NCI-H2227 (cell line): ENCODE data around the gene P3H3.

Experiments
- DNase-seq: peaks from one replicate; lab custom pipeline; 2025; ENCODE audit not compliant: unreplicated experiment; lab: John Stamatoyannopoulos, UW

The P3H3 gene

DNA sequence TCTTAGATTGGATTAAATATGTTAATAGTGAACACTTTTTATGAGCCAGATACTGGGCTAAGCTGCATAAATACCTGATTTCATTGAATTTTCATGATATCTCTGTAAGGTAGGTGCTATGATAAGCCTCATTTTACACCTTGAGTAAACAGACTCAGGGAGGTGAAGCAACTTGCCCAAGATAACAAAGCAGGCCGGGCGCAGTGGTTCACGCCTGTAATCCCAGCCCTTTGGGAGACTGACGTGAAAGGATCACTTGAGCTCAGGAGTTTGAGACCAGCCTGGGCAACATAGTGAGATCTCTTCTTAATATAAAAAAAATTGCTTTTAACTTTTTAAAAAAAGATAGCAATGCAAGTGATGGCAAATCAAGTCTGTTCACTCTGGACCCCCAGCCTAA lies 13.9 kb downstream of the P3H3 start:
- DNase-seq: no peak

DNA sequence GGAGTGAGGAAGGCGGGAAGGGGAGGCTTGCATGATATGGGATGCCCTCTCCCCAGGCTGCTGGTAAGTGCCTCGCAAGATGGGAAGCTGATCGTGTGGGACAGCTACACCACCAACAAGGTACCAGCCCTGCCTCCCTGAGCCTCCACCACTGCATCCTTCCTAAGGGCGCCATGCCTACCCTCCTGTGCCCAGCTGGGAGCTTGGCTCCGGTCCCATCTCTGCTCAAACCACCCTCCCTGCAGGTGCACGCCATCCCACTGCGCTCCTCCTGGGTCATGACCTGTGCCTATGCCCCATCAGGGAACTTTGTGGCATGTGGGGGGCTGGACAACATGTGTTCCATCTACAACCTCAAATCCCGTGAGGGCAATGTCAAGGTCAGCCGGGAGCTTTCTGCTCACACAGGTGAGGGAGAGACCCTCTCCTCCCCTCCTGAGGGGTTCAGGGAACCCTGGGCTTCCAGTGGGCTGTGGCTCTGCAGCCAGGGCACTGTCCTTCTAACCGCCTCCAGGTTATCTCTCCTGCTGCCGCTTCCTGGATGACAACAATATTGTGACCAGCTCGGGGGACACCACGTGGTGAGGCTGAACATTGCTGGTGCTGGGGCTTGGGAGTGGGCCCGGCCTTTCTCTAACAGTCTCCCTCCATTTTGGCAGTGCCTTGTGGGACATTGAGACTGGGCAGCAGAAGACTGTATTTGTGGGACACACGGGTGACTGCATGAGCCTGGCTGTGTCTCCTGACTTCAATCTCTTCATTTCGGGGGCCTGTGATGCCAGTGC lies 15.1 kb downstream of the P3H3 start:
- DNase-seq: no peak

DNA sequence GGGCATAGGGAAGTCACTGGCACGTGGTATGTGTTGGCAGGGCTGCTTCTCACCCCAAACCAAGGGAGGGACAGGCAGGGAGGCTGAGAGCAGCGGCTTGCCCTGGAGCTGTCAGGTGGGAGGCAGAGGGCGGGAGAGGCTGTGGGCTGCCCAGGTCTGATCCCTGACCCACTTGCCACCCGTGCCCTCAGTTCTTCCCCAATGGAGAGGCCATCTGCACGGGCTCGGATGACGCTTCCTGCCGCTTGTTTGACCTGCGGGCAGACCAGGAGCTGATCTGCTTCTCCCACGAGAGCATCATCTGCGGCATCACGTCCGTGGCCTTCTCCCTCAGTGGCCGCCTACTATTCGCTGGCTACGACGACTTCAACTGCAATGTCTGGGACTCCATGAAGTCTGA lies 17.2 kb downstream of the P3H3 start:
- no peak for DNase-seq

DNA sequence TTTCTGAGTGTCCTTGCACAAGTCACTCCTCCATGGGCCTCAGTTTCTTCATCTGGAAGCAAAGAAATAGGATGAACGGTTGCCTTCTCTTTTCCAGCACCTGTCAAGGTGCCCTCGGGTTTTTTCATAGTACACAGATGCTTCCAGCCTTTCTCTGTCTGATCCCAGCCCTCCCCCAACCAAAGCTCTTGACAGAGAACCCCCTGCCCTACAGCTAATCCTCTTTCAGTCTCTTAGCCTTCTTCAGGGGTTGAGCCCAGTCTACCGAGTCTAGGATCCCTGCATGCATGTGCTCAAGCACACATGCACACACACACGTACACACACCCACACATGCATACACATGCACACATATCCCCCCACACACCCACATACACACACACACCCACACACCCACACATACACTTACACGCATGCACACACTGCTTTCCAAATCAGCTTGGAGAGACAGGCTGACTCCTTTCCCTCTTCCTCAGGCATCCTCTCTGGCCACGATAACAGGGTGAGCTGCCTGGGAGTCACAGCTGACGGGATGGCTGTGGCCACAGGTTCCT lies 18.2 kb downstream of the P3H3 start:
- no peak for DNase-seq

DNA sequence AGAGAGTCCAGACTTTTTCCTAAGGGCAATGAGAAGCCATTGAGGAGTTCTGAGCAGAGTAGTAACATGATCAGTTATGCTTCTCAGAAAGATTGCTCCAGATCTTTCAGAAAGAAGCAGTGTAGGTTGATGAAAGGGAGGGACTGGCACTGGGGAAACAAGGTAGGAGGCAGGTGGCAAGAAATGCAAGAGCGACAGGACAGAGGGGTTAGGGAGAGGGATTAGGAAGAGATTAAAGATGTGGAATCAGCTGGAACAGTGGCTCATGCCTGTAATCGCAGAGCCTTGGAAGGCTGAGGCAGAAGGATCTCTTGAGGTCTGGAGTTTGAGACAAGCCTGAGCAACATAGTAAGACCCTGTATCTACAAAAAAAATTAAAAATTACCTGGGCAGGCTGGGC lies 19.5 kb downstream of the P3H3 start:
- DNase-seq: no peak

DNA sequence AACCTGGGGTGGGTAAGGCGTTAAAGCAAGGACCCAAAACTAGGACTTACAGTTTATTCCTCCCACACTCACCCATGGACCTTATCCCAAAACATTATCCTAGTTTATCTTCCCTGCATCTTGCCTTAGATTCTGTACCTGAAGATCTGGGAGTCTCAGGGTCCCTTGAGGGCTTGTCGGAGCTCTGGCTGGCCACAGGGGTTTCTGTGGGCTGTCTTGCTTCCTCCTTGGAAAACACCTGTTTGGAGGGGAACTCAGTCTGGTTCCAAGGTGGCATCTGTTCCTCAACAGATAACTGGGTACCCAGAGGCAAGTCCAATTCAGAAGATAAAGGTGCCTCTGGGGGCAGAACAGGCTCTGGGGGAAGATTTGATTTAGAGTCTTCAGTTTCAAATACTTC lies 21.2 kb downstream of the P3H3 start:
- DNase-seq: no peak

DNA sequence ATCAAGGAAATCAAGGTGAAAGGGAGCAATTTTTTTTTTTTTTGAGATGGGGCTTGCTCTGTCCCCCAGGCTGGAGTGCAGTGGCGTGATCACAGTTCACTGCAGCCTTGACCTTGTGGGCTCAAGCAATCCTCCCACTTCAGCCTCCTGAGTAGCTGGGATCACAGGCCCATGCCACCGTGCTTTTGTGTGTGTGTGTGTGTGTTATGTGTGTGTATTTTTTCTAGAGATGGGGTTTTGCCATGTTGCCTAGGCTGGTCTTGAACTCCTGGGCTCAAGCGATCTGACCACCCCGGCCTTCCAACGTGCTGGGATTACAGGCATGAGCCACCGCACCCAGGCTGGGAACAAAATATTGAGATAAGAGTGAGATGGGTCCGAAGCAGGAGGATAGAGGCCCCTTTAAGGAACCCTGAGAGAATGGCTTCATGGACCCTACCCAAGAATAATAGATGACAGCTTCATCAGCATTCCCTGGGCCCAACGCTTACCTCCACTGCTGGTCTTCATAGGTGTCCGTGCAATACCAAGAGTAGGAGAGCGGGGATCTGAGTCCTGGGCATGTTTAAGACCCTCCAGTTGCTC lies 21.9 kb downstream of the P3H3 start:
- DNase-seq: no peak

DNA sequence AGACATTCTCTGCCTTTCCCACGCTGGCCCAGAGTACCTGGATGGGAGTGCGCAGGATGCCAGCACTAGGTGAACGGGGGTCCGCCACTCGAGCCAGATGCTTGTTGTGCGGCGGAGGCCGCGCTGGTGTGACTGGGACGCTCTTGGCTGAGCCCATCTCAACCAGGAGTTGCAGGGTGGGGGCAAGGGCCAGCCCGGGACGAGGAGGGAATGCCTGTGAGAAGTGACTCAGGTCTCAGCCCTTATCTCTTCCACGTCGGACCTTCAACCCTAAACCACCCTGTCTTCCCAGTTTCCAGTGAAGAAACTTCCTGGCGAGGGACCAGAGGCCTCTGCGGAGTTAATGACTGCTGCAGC lies 22.6 kb downstream of the P3H3 start:
- DNase-seq: no peak

DNA sequence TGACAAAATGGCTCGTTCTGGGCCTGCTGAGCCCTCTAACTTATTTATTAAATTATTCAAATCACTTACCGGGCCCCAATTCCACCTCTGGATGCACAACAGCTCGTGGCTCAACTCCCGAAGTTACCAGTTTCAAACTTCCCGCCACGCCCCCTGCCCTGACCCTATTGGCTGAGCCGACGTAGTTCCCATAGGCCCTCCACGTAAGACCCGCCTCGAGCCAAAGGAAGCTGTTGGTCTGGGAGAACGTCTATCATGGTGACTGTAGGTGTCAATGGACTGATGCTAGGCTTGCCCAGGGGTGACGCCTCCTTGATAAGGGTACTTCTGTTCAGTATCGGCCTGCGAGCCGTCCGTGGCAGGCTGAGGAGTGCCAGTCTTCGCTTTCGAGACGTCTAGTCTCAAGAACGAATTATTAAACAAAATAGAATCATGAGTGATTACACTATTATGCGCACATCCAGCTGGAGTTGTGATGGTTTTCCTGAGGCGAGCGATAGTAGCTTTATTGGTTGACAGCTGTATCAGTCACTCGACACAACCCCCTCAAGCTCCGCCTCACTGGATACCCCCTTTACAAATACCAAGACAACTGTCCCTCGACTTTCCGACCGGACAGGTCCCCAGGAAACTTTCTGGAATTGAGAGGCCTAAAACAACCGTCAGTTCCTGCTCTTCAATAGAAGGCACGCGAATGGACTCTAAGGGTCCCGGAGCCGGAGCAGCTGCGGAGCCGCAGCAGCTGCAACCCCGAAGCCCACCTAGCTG lies 23.1 kb downstream of the P3H3 start, which contains the start of gene CDCA3:
Gene CDCA3 (minus strand): TSS at position 134 of the 768 bp plus-strand sequence. CDS start 334 bp downstream, outside the sequence.
- peak; percentile 95 for DNase-seq

DNA sequence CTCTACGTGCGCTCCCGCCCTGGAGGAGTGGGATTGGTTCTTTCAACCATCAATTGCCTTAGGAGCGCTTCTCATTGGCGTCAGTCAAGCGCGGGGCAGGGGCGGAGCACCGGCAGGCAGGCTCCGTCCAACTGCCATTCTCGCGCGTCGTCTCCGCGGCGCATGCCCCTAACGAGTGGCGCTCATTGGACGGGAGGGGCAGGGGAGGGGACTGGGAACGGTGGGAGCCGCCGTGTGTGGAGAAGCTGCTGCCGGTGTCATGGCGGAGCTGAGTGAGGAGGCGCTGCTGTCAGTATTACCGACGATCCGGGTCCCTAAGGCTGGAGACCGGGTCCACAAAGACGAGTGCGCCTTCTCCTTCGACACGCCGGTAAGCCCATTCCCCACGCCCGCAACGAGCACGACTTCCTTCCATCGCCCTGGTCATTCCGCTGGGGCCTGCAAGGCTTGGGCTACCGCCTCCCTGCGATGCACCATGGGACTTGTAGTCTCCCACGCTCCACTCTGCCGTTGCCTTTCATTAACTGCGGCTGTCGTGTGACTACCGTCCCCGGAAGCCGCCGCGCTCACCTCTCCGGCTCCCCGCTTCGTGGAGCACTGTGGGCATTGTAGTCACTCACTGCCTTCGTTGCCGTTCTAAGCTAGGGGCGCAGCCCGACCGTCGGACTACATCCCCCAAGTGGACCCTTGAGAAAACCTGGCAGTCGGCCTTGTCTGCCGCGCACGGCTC lies 23.9 kb downstream of the P3H3 start, which contains the start of gene USP5:
Gene USP5 (plus strand): TSS at position 230 of the 730 bp plus-strand sequence. CDS start 30 bp downstream, at position 260.
- DNase-seq: peak; percentile 98

DNA sequence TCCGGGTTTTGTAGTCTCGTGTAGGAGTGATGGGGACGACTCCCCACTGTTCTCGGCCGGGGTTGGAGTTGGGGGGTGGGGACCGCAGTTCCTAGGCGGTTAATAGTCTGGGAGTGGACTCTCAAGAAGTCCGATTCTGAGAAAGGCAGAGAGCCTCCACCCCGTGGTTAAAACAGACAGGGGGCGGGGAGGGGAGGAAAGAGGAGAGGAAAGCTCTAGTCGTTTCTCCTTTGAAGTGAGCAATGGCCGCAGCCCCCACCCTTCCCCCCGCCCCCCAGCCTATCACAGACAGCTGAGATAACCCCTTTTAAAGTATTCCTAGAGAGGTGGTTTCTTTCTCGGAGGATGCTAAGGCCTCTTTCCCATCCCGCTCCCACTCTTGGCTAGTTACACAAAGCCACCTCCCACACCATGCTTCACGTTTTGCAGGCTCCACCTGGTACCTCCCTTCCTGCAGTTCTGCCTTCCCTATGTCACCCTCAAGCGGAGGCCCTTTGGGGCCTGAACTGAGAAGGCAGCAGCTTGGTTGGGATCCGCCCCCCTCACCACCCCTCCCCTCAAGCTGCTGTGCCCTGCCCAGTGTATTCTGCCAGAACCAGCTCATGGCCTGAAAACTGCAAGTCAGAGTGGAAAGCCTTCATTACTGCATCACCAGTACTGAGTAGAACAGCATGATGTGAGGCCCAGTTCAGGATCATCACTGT lies 24.6 kb downstream of the P3H3 start:
- DNase-seq: peak; percentile 63

DNA sequence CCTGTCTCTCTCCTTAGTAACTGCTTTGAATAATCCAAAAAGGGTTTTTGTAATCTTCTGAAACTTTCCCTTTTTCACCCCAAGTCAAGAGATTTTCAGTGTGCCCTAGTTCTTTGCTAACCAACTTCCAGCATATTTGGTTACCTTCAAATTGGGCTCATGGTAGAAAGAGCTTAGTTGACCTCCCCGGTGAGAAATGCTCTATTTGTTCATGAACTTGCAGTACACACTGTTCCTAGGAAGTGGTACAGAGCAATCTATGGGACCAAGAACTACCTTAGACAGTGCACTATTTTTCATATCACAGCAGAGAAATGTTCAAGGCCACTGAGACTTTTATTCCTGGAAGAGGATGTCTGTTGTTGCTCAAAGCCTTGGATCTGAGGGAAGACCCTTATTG lies 25.4 kb downstream of the P3H3 start:
- no peak for DNase-seq

DNA sequence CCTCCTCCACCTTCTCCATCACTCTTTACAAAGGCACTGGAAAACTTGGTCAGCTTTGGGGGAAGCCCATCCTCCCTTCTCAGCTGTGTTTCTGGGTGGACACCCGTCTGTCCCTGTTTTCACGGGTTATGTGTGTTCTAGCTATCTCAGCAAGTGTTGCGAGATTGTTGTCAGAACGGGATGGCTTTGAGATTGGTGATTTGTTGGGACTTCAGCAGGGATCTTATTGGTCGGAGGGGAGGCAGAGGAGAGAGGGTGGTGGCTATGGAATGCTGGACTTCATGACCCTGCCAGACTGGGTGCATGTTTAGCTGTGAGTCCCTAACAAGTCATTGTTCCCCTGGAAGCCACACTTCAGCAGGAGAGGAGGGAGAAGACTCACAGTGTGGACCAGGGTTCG lies 25.8 kb downstream of the P3H3 start:
- no peak for DNase-seq

DNA sequence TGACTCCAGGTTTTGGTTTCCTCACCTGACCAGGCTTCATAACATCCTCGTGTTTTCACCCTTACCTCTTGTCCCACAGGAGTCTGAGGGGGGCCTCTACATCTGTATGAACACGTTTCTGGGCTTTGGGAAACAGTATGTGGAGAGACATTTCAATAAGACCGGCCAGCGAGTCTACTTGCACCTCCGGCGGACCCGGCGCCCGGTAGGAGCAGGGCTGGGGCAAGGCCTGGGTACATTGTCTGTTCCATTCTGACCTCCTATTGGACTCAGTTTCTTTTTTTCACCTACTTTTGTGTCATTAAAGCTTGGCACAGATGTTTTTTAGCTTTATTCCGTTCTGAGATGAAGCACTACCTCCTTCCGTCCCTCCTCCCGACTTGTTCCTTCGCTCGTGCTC lies 27.1 kb downstream of the P3H3 start:
- DNase-seq: no peak

DNA sequence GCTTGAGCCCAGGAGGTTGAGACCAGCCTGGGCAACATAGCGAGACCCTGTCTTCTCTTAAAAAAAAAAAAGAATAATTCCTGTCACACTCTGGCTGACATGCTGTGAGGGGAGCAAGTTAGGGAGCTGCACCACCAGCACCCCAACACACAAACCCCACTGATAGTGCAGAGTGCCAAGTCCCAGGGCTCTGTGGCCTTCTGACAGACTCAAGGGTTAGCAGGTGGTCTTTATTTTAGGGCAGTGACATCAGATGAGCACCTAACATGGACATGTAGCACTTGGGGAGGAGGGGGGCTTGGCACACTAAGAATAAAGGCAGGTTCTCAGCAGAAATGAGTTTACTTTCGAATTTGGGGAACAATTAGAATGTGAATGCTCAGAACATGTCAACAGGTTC lies 30.6 kb downstream of the P3H3 start:
- DNase-seq: no peak

DNA sequence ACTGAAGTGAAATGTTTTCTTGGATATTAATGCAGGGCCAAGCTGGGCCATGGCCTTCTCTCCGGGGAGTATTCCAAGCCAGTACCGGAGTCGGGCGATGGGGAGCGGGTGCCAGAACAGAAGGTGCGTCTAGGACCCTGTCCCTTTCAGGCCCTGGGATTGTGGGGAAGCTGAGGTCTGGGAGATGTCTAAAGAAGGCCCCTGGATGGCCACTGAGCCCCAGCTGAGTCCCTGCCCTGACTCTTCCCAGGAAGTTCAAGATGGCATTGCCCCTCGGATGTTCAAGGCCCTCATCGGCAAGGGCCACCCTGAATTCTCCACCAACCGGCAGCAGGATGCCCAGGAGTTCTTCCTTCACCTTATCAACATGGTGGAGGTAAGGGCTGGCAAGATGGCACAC lies 31.9 kb downstream of the P3H3 start:
- no peak for DNase-seq

DNA sequence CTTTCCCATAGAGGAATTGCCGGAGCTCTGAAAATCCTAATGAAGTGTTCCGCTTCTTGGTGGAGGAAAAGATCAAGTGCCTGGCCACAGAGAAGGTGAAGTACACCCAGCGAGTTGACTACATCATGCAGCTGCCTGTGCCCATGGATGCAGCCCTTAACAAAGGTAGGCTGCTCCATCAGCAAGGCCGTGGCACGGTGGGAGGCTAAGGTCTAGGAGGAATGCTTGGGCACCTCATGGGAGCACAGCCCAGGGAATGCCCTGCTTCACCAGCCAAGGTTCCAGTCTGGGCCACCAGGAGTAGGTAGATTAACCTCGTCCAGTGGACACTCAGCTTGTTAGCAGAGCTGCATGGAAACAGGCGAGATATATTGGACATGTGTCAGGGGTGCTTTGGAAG lies 32.7 kb downstream of the P3H3 start:
- DNase-seq: no peak

DNA sequence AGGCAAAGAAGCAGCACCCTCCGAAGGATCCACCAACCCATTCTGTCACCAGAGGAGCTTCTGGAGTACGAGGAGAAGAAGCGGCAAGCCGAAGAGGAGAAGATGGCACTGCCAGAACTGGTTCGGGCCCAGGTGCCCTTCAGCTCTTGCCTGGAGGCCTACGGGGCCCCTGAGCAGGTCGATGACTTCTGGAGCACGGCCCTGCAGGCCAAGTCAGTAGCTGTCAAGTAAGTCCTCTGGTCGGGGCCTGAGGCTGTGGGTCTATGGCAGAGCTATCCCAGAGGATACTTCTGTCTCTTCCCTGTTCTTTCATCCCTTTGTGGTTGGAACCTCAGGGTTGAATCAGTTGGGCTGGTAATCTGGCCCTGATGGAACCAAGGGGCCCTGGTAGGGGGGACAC lies 33.2 kb downstream of the P3H3 start:
- no peak for DNase-seq

DNA sequence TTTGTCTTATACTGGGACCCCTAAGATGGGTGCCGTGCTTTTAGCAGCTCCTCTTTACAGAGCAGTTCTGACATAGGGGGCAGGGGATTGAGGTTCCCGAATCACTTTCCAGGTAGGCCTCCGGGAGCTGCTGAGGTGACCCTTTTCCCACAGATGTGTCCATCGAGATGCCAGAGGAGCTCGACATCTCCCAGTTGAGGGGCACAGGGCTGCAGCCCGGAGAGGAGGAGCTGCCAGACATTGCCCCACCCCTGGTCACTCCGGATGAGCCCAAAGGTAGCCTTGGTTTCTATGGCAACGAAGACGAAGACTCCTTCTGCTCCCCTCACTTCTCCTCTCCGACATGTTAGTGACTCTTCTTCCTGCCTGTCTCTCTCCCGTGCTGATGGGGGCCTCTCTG lies 34.8 kb downstream of the P3H3 start:
- no peak for DNase-seq

DNA sequence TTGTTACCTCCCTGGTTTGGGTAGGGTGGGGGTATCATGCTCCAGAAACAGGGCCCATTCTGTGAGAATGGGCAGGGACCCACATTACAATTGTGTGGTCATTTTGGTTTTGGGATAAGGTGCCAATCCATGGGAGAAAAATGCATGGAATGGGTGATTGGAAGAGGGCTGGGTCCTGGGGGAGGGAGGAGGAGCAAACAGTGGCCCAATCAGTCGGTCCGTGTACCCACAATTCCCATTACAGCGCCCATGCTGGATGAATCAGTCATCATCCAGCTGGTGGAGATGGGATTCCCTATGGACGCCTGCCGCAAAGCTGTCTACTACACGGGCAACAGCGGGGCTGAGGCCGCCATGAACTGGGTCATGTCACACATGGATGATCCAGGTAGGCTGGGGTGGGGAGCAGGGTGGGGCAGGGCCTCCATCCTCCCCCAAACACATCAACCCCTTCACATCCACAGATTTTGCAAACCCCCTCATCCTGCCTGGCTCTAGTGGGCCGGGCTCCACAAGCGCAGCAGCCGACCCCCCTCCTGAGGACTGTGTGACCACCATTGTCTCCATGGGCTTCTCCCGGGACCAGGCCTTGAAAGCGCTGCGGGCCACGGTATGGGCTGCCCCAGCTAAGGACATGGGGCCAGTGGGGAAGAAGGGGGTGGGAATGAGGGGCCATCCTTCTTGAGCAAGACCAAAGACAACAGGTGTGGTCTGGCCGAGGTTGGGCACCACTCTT lies 35.5 kb downstream of the P3H3 start:
- DNase-seq: no peak
